GM19324 (cell line): ENCODE data around the gene HAPLN3.
"Not testable (repeated sequence)": the region's sequence is repeated elsewhere in the genome, so short reads cannot be mapped to it uniquely, and the experiment has no call there.

ENCODE experiments used
- ATAC-seq: cut with Tn5 transposase; IDR thresholded peaks from one replicate; pipeline ENCODE4 v1.9.1; 2021; ENCODE audit warnings: mild to moderate bottlenecking, moderate library complexity; ENCODE audit not compliant: unreplicated experiment, low FRiP score

HAPLN3 gene, protein sequence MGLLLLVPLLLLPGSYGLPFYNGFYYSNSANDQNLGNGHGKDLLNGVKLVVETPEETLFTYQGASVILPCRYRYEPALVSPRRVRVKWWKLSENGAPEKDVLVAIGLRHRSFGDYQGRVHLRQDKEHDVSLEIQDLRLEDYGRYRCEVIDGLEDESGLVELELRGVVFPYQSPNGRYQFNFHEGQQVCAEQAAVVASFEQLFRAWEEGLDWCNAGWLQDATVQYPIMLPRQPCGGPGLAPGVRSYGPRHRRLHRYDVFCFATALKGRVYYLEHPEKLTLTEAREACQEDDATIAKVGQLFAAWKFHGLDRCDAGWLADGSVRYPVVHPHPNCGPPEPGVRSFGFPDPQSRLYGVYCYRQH

DNA sequence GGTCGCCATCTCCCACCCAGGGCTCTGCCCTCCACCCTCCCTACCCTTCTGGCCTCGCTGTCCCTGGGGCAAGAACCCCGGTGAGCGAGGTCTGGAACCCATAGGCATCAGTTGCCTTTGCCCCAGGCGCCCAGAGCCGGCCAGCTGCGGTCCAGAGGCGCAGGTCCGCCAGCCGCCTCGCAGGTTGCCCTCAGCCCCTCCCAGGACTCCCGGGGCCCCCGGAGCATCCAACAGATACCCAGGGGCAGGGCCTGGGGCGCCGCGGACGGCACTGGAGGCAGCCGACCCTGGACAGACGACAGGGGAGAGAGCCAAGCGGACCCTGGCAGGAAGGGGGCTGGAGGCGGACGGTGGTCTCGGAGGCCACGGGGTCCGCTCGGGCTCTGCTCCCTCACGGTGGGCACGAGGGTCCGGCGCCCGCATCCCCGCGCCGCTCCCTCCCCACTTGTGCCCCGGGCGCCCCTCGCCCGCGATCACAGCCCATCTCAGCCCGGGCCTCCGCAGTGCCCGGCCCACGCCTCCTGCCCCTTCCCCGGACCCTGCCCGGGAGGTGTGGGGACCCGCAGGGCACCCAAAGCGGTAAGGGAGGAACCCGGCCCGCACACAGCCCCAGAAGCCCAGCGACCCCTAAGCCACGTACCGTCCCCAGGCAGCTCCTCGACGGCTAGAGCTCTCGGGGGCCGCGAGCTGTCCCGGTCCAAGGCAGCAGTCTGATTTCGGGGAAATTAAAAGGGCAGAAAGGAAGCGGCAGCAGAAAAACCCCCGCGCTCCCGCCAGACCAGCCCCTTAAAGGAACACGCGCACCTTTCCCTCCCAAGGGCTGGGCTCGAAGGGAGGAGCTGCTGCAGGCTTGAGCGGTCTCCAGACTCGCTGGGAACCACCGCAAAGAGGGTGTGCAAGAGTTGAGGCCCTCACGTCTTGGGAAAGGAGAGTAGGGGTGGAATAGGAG, at the start of gene HAPLN3:
TSS of gene HAPLN3 (minus strand) at position 726 of the 949 bp plus-strand sequence. CDS start 8,246 bp downstream, outside the sequence.
- ATAC-seq, result no peak

DNA sequence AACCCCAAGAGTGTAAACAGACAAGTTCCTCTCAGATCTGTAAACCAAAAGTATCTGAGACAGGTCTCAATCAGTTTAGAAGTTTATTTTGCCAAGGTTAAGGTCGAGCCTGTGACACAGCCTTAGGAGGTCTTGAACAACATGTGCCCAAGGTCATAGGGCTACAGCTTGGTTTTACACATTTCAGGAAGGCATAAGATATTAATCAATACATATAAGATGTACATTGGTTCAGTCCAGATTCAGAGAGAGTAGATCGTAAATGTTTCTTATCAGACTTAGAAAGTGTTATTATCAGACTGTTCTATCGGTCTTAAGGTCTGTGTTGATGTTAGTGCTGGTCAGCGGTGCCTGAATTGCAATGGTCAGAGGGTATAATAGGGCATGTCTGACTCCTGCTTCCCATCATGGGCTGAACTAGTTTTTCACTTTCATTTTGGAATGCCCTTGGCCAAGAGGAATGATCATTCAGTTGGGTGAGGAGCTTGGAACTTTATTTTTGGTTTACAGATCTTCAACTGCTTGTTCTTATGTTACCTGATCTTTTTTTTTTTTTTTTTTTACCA, 44.8 kb upstream of the HAPLN3 start:
- ATAC-seq, result no peak

DNA sequence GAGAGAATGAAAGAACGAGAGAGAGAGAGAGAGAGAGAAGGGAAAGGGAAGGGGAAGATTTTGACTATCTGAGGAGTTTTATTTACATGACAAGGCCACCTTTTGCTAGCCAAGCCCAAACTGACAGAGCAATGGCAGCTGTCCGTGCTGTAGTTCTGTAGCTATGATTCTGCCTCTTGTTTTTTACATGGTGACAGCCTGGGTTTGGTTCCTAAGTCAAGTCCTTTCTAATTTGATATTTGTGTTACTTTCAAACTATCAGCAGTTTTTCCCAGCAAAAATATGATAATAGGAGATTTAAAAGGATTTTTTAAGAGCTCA, 44.1 kb upstream of the HAPLN3 start:
- no peak for ATAC-seq

DNA sequence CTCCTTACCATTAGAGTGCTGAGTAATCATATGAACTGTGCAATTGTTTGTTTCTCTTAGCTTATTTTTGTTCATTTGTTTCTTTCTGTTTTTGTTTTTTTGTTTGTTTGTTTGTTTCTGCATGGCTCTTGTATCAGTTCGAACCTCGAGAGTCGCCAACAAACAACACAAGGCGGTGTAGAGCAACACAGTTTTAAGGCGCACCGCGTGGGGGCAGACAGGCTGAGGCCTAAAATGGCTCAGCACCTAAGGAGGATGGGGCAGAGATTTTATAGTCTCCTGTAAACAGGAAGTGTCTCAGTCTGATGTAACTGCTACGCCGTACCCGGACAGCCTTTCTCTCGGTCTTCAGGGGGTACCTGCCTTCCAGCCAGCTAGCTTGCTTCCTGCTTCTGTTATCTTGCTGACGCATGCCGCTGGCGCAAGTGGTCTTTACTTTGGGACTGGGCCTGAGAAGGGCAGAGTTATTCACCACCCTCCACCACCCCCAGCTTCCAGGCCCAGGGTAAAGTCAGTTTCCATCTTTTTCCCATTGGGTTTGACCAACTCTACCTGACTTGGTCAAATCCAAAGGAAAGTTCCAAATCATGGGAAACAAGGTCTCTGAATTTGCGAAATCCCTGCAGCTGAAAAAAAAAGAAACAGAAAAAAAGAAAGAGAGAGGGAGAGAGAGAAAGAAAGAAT, 43.6 kb upstream of the HAPLN3 start:
- no peak for ATAC-seq

DNA sequence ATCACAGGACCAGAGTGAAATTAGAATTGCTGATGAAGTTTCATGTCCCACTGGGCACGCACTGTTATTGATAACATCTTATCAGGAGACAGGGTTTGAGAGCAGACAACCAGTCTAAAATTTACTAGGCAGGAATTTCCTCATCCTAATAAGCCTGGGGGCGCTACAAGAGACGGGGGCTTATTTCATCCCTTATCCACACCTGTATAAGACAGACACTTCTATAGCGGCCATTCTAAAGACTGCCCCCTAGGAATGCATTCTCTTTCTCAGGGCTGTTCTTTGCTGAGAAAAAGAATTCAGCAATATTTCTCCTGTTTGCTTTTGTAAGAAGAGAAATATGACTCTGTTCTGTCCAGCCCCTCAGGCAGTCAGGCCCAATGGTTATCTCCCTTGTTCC, 39.1 kb upstream of the HAPLN3 start:
- ATAC-seq, result not testable (repeated sequence)

DNA sequence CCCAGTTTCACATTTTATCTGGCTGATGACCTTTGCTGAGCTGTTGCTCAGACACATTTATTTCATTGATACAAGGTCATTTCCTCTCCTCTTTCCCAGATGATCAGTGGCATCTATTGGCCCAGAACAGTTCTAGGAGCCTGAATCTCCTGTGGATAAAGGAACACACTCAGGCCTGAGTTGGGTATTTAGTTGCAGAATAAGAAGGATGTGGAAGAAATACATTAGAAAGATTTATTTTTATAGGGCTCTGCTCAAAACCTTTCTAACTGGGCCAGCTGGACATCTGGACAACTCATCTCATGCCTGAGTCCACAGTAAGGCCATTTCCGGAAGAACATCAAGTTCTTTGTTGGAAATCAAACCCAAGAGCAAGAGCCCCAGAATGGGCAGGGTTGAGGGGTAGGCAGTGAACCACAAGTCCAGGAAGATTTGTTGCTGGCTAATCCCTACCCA, 37.6 kb upstream of the HAPLN3 start:
- no peak for ATAC-seq

DNA sequence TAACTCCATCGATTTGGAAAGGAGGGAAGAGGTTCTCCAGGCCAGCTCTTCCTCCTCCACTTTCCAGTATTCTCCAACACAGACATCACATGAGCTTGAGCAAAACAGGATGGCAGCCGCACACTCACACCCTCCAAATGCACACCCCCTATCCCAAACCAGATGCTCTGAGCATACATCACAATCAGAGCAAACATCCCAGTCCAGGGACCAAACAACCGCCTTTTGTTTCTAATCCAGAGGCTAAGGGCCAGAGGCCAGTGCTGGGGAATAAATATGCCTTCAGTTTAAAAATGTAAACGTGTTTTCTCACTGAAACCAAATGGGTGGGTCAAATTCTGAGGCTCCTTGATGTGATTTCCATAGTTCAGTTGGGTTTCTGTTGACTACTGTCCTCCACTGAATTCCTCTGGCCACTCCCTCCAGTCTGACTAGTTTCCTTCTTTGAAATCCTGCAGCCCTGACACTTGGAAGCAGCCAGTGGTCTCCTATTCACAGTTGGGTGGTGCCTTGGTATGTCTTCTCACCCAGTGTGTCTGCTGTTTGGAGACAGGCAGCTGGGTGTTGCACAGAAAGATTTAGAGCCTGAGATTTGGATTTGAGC, 37.0 kb upstream of the HAPLN3 start:
- ATAC-seq, result no peak

DNA sequence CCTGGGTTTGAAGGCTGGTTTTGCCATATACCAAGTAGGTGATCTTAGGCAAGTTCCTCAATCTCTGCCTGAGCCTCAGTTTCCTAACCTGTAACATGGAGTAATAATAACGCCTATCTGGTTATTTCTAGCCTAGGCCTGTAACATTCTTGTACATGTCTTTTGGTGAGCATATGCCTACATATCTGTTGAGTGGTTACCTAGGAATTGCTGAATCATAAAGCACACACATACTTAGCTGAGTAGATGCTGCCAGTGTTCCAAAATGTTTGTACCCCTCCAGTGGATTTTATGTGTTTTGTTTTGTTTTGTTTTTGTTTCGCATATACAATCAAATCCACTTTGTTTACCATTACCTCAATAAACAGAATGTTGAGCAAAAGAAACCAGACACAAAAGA, 35.2 kb upstream of the HAPLN3 start:
- no peak for ATAC-seq

DNA sequence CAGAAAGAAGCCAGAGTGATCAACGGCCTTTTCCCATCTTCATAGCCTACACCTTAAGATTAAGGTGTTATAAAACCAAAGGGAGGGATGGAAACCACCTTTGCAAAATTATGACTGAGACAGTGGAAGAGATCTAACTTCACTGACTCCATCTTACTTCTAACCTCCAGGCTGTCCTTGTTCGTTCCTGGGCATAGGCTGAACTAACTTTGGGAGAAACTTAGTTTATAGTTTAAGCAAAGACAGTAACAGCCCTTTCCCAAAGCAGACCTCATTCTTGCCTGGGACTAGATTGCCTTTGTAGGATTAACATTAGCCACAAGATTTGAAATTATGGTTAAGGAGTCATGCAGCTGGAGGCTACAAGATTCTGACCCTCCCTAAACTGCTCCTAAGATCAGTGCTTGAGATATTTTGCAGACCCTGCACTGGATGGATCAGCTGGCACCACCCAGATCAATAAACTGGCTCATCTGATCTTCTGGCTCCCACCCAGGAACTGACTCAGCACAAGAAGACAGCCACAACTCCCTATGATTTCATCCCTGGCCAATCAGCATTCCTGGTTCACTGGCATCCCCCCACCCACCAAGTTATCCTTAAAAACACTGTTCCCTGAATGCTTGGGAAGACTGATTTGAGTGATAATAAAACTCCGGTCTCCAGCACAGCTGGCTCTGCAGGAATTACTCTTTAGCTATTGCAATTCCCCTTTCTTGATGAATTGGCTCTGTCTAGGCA, 34.2 kb upstream of the HAPLN3 start:
- ATAC-seq, result not testable (repeated sequence)

DNA sequence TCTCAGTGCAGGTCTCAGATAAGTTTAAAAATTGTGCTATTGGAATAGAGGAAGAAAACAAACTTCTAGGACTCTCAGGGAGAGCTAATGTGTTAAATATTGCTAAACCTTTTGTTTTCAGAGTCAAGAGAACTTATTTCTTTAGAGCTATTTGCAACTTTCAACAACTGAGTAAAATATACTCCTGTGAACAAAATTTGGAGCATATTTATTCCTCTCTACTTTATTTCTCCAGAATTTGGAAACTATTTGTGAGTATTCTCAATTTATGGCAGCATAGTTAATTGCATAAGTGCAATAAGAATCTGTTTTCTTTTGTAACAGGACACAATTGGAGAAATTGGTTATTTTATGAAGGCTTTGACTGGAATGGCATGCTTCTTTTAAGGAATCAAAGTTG, 32.8 kb upstream of the HAPLN3 start:
- ATAC-seq, result not testable (repeated sequence)

DNA sequence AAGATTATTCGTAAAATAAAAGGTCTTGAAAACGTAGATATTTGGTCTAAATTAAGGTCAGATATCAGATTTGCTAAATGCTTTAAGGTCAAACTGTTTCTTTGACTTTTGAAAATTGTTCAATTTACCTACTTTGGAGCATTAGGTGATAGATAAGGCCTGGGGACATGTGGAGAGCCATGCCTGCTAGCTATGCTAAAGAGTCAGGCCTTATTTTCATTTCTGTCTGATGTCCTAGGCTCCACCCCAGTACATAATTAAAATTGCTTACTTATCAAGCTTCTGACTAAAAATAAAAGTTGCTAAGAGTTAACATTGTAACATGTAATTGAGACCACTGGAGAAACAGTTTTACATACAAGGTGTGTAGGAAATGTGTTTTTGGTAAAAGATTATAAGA, 30.3 kb upstream of the HAPLN3 start:
- not testable (repeated sequence) for ATAC-seq

DNA sequence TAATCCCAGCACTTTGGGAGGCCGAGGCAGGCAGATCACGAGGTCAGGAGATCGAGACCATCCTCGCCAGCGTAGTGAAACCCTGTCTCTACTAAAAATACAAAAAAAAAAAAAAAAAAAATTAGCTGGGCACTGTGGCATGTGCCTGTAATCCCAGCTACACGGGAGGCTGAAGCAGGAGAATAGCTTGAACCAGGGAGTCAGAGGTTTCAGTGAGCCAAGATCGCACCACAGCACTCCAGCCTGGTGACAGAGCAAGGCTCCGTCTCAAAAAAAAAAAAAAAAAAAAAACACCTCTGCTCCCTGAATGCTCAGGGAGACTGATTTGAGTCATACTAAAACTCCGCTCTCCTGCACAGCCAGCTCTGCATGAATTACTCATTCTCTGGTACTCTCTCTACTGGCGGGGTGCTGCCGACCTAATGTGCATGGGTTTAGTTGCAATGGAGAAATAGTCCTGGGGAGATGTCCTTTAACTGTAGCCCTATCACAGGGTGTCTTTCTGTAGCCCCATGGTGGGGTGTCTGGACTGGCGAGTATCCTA, 25.6 kb upstream of the HAPLN3 start:
- not testable (repeated sequence) for ATAC-seq

DNA sequence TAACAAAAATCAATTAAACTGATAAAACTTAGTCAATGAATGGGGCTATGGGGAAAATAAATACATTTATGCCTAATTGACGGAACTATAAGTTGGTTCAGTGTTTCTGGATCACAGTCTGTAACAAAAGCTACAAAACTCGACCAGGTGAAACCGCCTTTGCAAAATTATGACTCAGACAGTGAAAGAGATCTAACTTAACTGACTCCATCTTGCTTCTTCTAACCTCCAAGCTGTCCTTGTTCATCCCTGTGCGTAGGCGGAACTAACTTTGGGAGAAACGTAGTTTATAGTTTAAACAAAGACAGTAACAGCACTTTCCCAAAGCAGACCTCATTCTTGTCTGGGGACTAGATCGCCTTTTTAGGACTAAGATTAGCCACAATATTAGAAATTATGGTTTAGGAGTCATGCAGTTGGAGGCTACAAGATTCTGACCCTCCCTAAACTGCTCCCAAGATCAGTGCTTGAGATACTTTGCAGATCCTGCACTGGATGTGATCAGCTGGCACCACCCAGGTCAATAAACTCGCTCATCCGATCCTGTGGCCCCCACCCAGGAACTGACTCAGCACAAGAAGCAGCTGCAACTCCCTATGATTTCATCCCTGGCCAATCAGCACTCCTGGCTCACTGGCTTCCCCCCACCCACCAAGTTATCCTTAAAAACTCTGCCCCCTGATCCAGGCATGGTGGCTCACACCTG, 25.0 kb upstream of the HAPLN3 start:
- no peak for ATAC-seq

DNA sequence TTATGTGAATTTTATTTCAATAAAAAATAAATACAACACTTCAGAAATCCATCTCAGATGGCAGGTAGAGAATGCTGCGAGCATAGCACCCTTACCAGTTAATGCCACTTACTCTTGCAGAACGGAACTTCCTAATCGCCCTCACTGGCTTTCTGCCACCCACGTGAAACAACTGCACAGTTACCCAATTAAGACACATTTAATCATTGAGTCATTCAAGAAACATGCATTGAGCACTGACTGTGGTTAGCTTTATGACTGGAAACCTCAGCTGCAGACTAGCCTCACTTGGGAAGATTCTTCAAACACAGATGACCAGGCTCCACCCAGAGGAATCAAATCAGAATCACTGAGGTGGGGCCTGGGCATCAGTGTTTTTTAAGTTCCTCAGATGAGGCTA, 23.4 kb upstream of the HAPLN3 start:
- no peak for ATAC-seq

DNA sequence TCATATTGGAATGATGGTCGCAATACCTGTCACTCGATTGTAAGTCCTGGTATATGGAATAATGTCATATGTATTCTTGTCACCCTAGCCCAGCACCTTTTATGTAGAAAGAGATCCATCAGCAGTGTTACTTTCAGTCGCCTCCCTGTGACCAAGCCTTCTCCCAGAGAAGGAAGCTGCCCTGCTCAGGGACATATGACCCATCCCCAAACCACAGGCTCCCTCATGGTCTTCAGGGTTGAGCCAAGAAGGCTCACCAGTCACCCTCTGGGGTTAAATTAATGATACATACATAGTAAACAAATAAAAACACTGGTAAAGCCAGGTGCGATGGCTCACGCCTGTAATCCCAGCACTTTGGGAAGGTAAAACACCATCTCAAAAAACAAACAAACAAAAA, 22.4 kb upstream of the HAPLN3 start:
- no peak for ATAC-seq

DNA sequence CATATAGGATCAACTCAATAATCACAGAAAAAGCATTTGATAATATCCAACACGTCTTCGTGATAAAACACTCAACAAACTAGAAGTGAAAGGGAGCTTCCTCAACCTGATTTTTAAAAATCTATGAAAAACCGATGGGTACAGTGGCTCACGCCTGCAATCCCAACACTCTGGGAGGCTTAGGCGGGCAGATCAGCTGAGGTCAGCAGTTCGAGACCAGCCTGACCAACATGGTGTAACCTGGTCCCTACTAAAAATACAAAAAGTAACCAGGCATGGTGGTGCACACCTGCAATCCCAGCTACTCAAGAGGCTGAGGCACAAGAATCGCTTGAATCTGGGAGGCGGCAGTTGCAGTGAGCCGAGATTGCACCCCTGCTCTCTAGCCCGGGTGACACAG, 20.0 kb upstream of the HAPLN3 start:
- ATAC-seq, result no peak

DNA sequence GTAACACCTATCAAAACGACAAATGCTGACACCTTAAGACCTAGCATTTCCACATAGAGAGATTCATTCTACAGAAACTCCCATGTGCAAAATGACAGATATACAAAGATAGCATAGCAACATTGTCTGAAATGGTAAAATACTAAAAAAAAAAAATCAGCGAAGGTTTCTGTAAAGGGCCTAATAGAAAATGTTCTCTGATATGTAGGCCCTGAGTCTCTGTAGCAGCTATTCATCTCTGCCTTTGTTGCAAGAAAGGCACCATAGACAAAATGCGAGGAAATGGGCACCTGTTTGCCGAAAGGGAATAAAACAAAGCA, 18.5 kb upstream of the HAPLN3 start:
- no peak for ATAC-seq

DNA sequence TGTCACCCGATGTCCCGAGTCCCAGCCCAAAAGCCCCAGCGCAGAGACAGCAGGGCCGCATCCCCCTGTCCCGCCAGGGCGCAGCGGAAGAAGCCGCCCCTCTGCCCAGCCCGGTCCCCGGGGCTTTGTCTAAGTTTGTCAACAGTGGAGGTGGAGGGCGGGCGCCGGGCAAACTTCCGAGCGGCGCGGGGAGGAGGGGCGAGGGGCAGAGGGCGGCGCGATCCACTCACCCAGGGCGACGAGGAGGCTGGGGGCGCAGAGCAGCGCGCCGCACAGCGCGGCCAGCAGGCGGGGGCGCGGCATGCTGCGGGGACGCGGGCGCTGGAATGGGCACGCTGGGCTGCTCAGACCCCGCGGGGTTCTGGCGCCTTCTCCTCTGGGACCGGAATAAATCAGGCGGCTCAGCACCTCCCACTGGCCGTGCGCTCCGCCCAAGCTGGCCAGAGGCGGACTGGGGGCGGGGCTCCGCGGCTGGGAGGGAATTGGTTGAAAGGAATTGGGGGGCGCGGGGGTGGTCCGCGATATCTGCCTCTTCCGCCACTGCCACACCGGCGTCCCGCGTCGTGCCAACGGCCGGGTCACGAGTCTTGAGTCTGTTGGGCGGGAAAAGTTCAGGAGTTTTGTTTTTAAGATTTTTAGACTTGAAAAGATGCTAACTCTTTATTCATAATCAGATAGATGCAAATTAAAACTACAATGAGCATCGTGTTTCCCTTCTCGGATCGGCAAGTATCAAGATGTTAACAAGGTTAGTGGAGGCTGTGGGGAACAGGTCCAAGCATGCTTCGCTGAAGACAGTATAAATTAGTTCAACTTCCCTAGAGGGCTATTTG, 17.9 kb upstream of the HAPLN3 start, which contains the start of gene MFGE8:
TSS of gene MFGE8 (minus strand) at position 363 of the 833 bp plus-strand sequence. CDS start at position 303, 60 bp downstream.
- peak; percentile 70 for ATAC-seq
